A204.1 (cell line): ENCODE data around the gene MAP4K3.

Experiments
- FAIRE-seq: peaks from 2 replicates; lab custom pipeline; 2012; peaks lifted over from hg19 to GRCh38; lab: Jason Lieb, UNC

Gene MAP4K3

GRCh38 chr2:39443009-39443408 is 5.9 kb upstream of the MAP4K3 start:
- FAIRE-seq = no peak

- no peak for FAIRE-seq
Measured at GRCh38 chr2:39437522-39438296, 624 bp upstream of the MAP4K3 start.

- no peak for FAIRE-seq
Measured at GRCh38 chr2:39435741-39436591, 1.1 kb downstream of the MAP4K3 start.

- no peak for FAIRE-seq
Measured at GRCh38 chr2:39435234-39435633, 1.9 kb downstream of the MAP4K3 start.

GRCh38 chr2:39434233-39434897 is 2.7 kb downstream of the MAP4K3 start:
- FAIRE-seq = no peak

- FAIRE-seq = no peak
Measured at GRCh38 chr2:39433586-39434195, 3.4 kb downstream of the MAP4K3 start.

GRCh38 chr2:39432701-39433100 is 4.4 kb downstream of the MAP4K3 start:
- FAIRE-seq = no peak

GRCh38 chr2:39431592-39432316 is 5.3 kb downstream of the MAP4K3 start:
- no peak for FAIRE-seq

- FAIRE-seq = no peak
Measured at GRCh38 chr2:39429746-39430145, 7.3 kb downstream of the MAP4K3 start.

- no peak for FAIRE-seq
Measured at GRCh38 chr2:39424951-39425350, 12.1 kb downstream of the MAP4K3 start.

- no peak for FAIRE-seq
Measured at GRCh38 chr2:39422700-39423099, 14.4 kb downstream of the MAP4K3 start.

- FAIRE-seq = no peak
Measured at GRCh38 chr2:39421354-39421753, 15.7 kb downstream of the MAP4K3 start.

- no peak for FAIRE-seq
Measured at GRCh38 chr2:39419282-39420223, 17.5 kb downstream of the MAP4K3 start.

- no peak for FAIRE-seq
Measured at GRCh38 chr2:39418491-39418890, 18.6 kb downstream of the MAP4K3 start.

- FAIRE-seq = no peak
Measured at GRCh38 chr2:39416140-39416539, 20.9 kb downstream of the MAP4K3 start.

- no peak for FAIRE-seq
Measured at GRCh38 chr2:39413063-39413737, 23.9 kb downstream of the MAP4K3 start.

- no peak for FAIRE-seq
Measured at GRCh38 chr2:39411181-39411944, 25.7 kb downstream of the MAP4K3 start.

- no peak for FAIRE-seq
Measured at GRCh38 chr2:39409697-39410389, 27.2 kb downstream of the MAP4K3 start.
